ENCODE data around the gene FKBP14. TPM values are rescaled to one million over a fixed set of nuclear protein-coding genes. Genes with fewer than 3 reads are reported as not detected.

FKBP14 gene
- total and polyA plus RNA-seq, 2 experiments from 2014 or later, result 11.8 to 12.9 TPM

DNA sequence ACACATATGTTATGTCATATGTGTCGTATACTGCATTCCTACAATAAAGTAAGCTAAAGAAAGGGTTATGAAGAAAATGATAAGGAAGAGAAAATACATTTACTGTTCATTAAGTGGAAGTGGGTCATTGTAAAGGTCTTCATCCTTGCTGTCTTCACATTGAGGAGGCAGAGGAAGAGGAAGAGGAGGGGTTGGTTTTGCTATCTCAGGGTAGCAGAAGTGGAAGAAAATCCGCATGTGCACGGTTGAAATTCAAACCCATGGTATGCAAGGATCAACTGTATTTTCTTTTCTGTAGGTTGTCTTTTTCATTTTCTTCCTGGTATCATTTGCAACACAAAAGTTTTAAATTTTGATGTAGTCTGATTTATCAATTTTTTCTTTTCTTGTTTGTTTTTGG is 8.0 kb upstream of the FKBP14 start:
- no peaks in the 10 kb centered on the region for H3K36me3 Mint-ChIP-seq (ENCODE audit: low read depth)
- H3K36me3 ChIP-seq (ENCODE audit: insufficient read depth), result no peaks in the 10 kb centered on the region
- no peak for DNase-seq (ENCODE audit: low spot score)
- H3K9me2 ChIP-seq (ENCODE audit: insufficient read depth), result no peaks in the 10 kb centered on the region
- H3K79me2 ChIP-seq (replicated peaks; ENCODE audit: insufficient read depth), result peaks cover 99% of the 10 kb centered on the region
- peaks cover 44% of the 10 kb centered on the region for H4K20me1 ChIP-seq (replicated peaks; ENCODE audit: insufficient read depth)
- peaks cover 20% of the 10 kb centered on the region for H3K4me1 ChIP-seq (ENCODE audit: insufficient read depth)
- H3K27me3 ChIP-seq (ENCODE audit: insufficient read depth), result no peaks in the 10 kb centered on the region
- TF ChIP-seq STAT1 (IDR thresholded peaks at IDR 0.05; ENCODE audit: unreplicated experiment) (no peak), EZH2 (IDR thresholded peaks at IDR 0.05; ENCODE audit: low read depth, unreplicated experiment) (no peak), CREB1 (CRISPR knock-in tag; IDR thresholded peaks at IDR 0.05; ENCODE audit: low read depth) (no peak), JUNB (IDR thresholded peaks at IDR 0.05; ENCODE audit: unreplicated experiment) (no peak), ZNF462 (CRISPR knock-in tag; IDR thresholded peaks at IDR 0.05) (no peak), NANOG (IDR thresholded peaks at IDR 0.05; ENCODE audit: borderline replicate concordance) (no peak), ETS1 (IDR thresholded peaks at IDR 0.05) (no peak), CTCF (conservative IDR thresholded peaks at IDR 0.05; ENCODE audit: low read depth in 2 of 2) (no peak)
- peaks cover 4% of the 10 kb centered on the region; the same call in 1 of the 3 replicates for H3K4me1 Mint-ChIP-seq
- H3K9me3 Mint-ChIP-seq, result no peaks in the 10 kb centered on the region
- H2AFZ ChIP-seq, result no peak overlapping the region
- no peaks in the 10 kb centered on the region for H3F3A ChIP-seq (replicated peaks; ENCODE audit: low read depth)
- H3K4me3 ChIP-seq, result no peak overlapping the region
- no peak overlapping the region for H3K4me2 ChIP-seq
- no peaks in the 10 kb centered on the region for H3K27me3 Mint-ChIP-seq (ENCODE audit: insufficient read depth, low read depth, poor library complexity)
- no peak for ATAC-seq
- H3K4me3 Mint-ChIP-seq, result no peak overlapping the region
- no peak overlapping the region for H3K27ac ChIP-seq (ENCODE audit: low read depth)
- no peak overlapping the region for H3K27ac Mint-ChIP-seq
